Measurements from ENCODE around the gene BEND6.

The BEND6 gene

DNA sequence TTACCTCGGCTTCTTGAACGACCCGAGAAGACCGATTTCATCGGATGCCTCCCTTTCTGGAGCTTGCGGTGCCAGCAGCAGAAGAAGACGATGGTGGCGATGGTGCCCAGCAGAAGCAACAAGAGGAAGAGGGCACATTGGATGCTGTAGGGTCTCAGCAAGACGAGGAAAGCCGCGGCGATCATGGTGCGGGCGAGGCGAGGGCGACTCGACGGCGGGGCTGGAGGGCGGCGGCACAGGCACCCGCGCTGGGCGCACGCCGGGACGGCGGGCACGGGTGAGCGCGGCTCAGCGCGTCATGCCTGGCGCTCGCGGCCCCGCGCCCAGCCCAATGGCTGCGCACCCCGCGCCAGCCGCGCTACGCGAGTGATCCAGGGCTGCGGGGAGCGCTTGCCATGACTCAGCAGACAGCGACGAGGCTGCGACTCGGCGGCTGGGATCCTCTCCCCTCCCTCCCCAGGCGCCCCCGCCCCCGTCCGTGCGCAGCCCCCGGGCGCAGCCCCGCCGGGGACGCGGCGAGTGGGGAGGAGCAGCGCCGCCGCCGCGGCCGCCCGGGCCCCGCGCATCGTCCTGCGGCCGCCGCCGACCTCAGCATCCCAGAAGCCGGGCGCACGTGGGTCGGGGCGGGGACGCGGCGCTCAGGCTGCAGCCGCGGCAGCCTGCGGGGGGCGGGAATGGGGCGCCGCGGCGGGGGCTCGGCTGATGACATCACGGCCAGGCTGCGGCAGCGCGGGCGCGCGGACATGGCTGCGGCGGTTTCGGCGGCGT lies at the start of gene BEND6:
BEND6 (plus strand) TSS at position 705 of the 768 bp plus-strand sequence. CDS start 26,704 bp downstream, outside the sequence.
- no peak for DNase-seq (ENCODE audit: low read depth)

DNA sequence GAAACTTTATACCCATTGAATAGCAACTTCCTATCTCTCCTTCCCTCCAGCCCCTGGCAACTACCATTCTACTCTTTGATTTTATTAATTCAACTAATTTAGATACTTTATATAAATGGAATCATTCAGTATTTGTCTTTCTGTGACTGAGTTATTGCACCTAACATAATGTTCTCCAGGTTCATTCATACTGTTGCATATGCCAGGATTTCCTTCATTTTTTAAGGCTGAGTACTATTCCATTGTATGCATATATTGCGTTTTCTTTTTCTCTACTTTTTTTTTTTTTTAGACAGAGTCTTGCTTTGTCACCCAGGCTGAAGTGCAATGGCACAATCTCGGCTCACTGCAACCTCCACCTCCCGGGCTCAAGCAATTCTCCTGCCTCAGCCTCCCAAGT lies 49.5 kb upstream of the BEND6 start:
- DNase-seq (ENCODE audit: low read depth) = no peak

- DNase-seq (ENCODE audit: low read depth) = no peak
Observed at GRCh38 chr6:56906752-56907151, 48.2 kb upstream of the BEND6 start.

DNA sequence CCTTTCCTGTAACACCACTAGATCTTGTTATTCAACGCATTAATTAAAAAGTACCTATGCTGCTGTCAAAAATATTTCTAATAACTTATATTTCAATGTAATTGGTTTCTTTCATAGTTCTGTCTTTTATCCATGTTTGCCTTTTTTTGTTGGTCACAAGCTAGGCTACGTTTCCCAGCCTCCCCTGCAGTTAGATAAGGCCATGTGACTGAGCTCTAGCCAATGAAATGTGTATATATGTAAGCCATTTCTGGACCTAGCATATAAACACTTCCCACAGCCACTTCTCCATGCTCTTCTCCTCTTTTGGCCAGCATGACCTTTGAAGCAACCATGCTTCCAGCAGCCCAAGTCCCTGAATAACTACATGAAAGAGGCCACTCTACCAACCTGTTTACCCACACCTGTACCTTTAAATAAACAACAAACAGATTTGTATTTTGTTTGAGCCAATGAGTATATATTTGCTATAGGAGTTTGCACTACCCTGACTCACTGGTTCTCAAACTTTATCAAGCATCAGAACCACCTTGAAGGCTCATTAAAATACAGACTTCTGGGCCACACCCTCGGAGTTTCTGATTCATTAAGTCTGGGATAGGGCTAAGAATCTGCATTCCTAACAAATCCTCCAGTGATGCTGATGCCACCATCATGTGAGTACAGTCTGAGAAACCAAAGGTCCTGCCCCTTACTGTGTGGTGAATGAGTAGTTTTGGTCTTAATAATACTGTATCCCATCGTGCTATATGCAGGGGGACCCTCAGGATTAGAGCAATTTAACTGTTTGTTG lies 45.6 kb upstream of the BEND6 start:
- DNase-seq (ENCODE audit: low read depth) = no peak

DNA sequence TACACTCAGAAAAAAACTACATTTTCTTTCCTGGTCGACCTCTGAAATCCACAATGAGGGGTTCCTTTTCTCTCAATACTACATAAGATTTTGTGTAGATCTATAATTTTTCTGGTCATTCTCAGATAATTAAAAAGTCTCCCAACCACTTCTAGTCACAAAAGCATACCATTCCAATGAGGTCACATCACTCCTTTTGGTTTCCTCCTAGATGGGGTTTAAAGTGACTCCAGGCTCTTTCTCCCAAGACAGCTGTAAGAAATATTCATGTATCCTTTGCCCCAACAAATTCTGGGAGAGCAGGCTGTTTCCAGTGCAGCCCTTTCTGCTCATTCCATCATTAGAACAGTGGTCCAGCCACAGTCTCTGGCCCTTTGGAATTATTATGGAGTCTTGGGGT lies 43.1 kb upstream of the BEND6 start:
- DNase-seq (ENCODE audit: low read depth) = no peak

- DNase-seq (ENCODE audit: low read depth) = no peak
Observed at GRCh38 chr6:56913285-56914074, 41.4 kb upstream of the BEND6 start.

GRCh38 chr6:56914798-56915658 lies 39.9 kb upstream of the BEND6 start:
- no peak for DNase-seq (ENCODE audit: low read depth)

- DNase-seq (ENCODE audit: low read depth) = no peak
Observed at GRCh38 chr6:56915832-56916231, 39.1 kb upstream of the BEND6 start.

- no peak for DNase-seq (ENCODE audit: low read depth)
Observed at GRCh38 chr6:56916849-56917551, 37.9 kb upstream of the BEND6 start.

DNA sequence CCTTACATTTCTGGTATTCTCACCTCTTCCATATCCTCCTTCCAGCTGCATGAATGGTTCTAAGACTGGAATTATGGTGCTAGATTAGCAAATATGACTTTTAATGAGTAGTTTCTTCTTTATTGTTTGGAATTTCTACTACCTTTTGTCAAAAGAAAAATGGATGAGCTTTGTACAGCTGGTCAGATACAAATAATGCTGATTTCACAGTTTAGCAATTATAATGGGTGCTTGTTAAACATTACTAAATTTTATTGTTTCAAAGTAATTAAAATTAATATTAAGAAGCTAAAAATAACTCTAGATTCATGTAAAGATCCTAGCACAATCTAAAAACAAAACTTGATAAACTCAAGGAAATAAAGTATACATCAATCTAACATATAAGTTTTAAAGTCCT lies 32.3 kb upstream of the BEND6 start:
- DNase-seq (ENCODE audit: low read depth) = no peak

- DNase-seq (ENCODE audit: low read depth) = no peak
Observed at GRCh38 chr6:56923565-56923964, 31.3 kb upstream of the BEND6 start.

DNA sequence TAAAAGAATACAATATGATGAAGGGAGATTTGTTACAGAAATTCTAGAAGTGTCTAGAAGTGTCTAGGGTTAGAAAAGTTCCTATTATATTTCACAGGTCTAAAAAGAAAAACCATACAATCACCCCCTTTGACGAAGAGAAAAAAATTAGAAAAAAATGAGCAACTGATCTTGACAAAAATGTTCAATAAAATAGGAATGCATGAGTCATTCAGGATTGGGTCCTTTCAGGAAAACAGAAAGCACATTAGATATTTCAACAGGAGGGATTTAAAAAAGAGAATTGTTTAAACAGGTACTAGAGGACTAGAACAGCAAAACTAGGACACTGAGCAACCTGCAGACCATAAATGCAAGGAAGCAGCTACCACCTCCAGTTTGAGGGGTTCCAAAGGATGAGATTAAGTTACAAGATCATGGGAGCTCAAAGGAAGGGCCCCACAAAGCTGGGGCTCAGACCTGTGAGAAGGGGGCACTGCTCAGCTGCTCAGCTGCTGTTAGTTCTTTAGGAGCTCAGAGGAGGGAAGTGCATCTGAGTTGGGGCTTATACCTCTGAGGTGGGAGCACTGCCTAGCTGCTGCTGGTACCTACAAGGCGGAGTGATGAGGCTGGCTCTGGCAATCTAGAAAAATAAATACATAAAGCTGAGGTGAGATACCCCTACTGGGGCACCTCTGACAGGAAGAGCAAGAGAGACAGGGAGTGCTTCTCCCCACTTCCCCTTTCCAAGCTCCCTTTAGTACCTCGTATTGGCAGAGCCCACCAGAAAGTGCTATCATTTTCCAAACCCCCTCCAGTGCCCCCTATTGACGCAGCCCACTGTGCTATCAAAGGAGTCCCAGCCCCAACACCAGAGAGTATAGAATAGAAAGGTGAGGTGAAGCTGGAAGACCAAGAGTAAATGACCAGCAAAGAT lies 27.1 kb upstream of the BEND6 start:
- no peak for DNase-seq (ENCODE audit: low read depth)

DNA sequence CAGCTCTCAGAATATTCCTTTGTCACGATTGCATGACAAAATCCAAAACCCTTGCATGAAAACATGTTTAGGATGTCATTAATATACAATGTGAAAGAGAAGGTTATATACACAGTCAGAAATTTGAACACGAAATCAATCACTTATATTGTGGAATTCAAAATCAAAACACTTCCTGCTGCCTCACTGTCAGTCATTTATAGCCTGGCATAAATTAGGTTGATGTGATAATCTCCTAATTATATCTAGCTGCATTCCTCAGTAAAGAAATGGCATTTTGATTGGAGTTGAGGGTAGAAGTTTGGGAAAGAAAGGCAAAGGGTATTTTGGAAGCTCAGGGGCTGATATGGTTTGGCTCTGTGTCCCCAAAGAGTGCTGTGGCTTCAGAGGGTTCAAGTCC lies 24.1 kb upstream of the BEND6 start:
- DNase-seq (ENCODE audit: low read depth) = no peak

- DNase-seq (ENCODE audit: low read depth) = no peak
Observed at GRCh38 chr6:56932910-56933477, 21.9 kb upstream of the BEND6 start.

- DNase-seq (ENCODE audit: low read depth) = no peak
Observed at GRCh38 chr6:56933650-56934049, 21.3 kb upstream of the BEND6 start.

DNA sequence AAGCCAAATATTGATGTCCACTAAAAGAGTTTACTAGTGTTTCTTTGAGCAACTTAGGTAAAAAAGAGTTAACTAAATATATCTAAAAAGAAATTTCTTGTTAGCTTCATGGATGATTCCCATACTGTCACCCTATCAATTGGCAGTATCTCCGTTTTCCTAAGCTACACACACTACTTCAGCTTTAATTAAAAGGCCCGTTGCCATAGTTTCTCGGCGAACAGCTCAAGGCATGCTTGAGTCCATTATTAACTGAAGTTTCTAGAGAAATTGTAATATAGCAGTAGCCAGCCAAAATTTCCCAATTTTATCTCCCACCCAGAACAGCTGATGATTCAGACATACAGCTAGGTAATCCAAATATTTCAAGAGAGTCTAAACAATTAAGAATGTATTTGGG lies 20.0 kb upstream of the BEND6 start:
- no peak for DNase-seq (ENCODE audit: low read depth)

GRCh38 chr6:56936466-56936865 lies 18.4 kb upstream of the BEND6 start:
- no peak for DNase-seq (ENCODE audit: low read depth)

- no peak for DNase-seq (ENCODE audit: low read depth)
Observed at GRCh38 chr6:56938649-56939191, 16.2 kb upstream of the BEND6 start.

GRCh38 chr6:56940463-56940862 lies 14.4 kb upstream of the BEND6 start:
- no peak for DNase-seq (ENCODE audit: low read depth)
